WTC11 (cell line): ENCODE measurements around the gene SCFD1. TPM values are rescaled to one million over a fixed set of nuclear protein-coding genes. Genes with fewer than 3 reads are reported as not detected.

Source experiments
- ATAC-seq: fragments of 200-7000 bp; cut with Tn5 transposase; 2 replicates; pipeline ENCODE4 v1.10.0; 2021; ENCODE audit warnings: mild to moderate bottlenecking, moderate library complexity
- CTCF ChIA-PET: fragments of 300-600 bp; sonication (Branson Sonifier 250); formaldehyde crosslinking; loops from one replicate; lab custom pipeline; 2021; ENCODE audit warnings: antibody characterized with exemption; lab: Charles Lee
- POLR2A ChIA-PET: fragments of 350-600 bp; sonication (Branson Sonifier 250); formaldehyde crosslinking; loops from one replicate; lab custom pipeline; 2021; ENCODE audit warnings: antibody characterized with exemption; lab: Charles Lee
- DNase-seq: peaks from one replicate; pipeline ENCODE4 v3.0.0; 2021; ENCODE audit warnings: low spot score
- H3K27ac Mint-ChIP-seq: 2 replicates; pipeline ENCODE4 v1.8.0; 2021; ENCODE audit warnings: mixed read lengths
- H3K27me3 Mint-ChIP-seq: 2 replicates; pipeline ENCODE4 v1.8.0; 2021; ENCODE audit warnings: low read depth, mild to moderate bottlenecking, moderate library complexity, mixed read lengths
- H3K36me3 Mint-ChIP-seq: 2 replicates; pipeline ENCODE4 v1.8.0; 2021; ENCODE audit warnings: mixed read lengths
- H3K4me1 Mint-ChIP-seq: 2 replicates; pipeline ENCODE4 v1.8.0; 2022; ENCODE audit warnings: mixed read lengths
- H3K4me3 Mint-ChIP-seq: 2 replicates; pipeline ENCODE4 v1.8.0; 2021; ENCODE audit warnings: mild to moderate bottlenecking, moderate library complexity, mixed read lengths
- H3K9me3 Mint-ChIP-seq: 2 replicates; pipeline ENCODE4 v1.8.0; 2021; ENCODE audit warnings: mixed read lengths
- ATF6 ChIP-seq: sonication (generic); formaldehyde crosslinking; IDR thresholded peaks from 2 replicates; pipeline ENCODE4 v1.8.1; 2023; ENCODE audit warnings: mild to moderate bottlenecking, missing genetic modification reagents
- CDX4 ChIP-seq: fragments of 250-450 bp; sonication (Bioruptor Pico); IDR thresholded peaks from 2 replicates; pipeline ENCODE4 v1.9.0; 2021; ENCODE audit warnings: moderate library complexity, mild to moderate bottlenecking, inconsistent platforms, borderline replicate concordance
- CTCF ChIP-seq: fragments of 200-600 bp; IDR thresholded peaks from 2 replicates; pipeline ENCODE4 v1.8.0; 2022; ENCODE audit warnings: antibody characterized with exemption
- E2F1 ChIP-seq: sonication (generic); formaldehyde crosslinking; IDR thresholded peaks from 2 replicates; pipeline ENCODE4 v1.8.0; 2022; ENCODE audit warnings: mild to moderate bottlenecking, missing genetic modification reagents
- ERG ChIP-seq: fragments of 250-450 bp; sonication (Bioruptor Pico); IDR thresholded peaks from 2 replicates; pipeline ENCODE4 v1.8.0; 2021; ENCODE audit warnings: mild to moderate bottlenecking
- OVOL2 ChIP-seq: fragments of 250-450 bp; sonication (Bioruptor Pico); IDR thresholded peaks from 2 replicates; pipeline ENCODE4 v1.9.0; 2021; ENCODE audit warnings: mild to moderate bottlenecking, borderline replicate concordance
- PREB ChIP-seq: sonication (generic); formaldehyde crosslinking; IDR thresholded peaks from 2 replicates; pipeline ENCODE4 v1.8.1; 2022; ENCODE audit warnings: mild to moderate bottlenecking, missing genetic modification reagents, moderate library complexity, borderline replicate concordance
- PRRX2 ChIP-seq: fragments of 250-450 bp; sonication (Bioruptor Pico); IDR thresholded peaks from 2 replicates; pipeline ENCODE4 v1.8.0; 2021; ENCODE audit warnings: mild to moderate bottlenecking
- STAT6 ChIP-seq: sonication (generic); formaldehyde crosslinking; conservative IDR thresholded peaks from 2 replicates; pipeline ENCODE4 v1.8.1; 2023; ENCODE audit warnings: mild to moderate bottlenecking, low read depth, missing genetic modification reagents, moderate library complexity
- USF2 ChIP-seq: sonication (generic); formaldehyde crosslinking; IDR thresholded peaks from 2 replicates; pipeline ENCODE4 v1.8.1; 2023; ENCODE audit warnings: mild to moderate bottlenecking, missing genetic modification reagents, moderate library complexity
- ZNF138 ChIP-seq: sonication (generic); formaldehyde crosslinking; conservative IDR thresholded peaks from 2 replicates; pipeline ENCODE4 v1.8.1; 2022; ENCODE audit warnings: mild to moderate bottlenecking, moderate library complexity, missing genetic modification reagents
- ZNF317 ChIP-seq: sonication (generic); formaldehyde crosslinking; IDR thresholded peaks from 2 replicates; pipeline ENCODE4 v1.8.1; 2023; ENCODE audit warnings: low read depth, mild to moderate bottlenecking, moderate library complexity, missing genetic modification reagents, borderline replicate concordance
- ZNF512 ChIP-seq: sonication (generic); formaldehyde crosslinking; IDR thresholded peaks from 2 replicates; pipeline ENCODE4 v1.8.1; 2022; ENCODE audit warnings: missing genetic modification reagents, borderline replicate concordance
- total RNA-seq: library from RNA; stranded (reverse); gene quantifications from 3 replicates; pipeline ENCODE4 v1.2.3, GENCODE V29; 2021

Gene SCFD1
- total RNA-seq, 1 experiment from 2014 or later: 77.5 TPM

- TF ChIP-seq CDX4: no peak
- TF ChIP-seq PRRX2: no peak
- no peak for TF ChIP-seq PREB (CRISPR knock-in tag)
- TF ChIP-seq ZNF138: no peak
Measured at GRCh38 chr14:30657050-30657449, 34.9 kb downstream of the SCFD1 start (continued).

- no peak overlapping the region for H3K27ac Mint-ChIP-seq
- H3K4me1 Mint-ChIP-seq: no peaks in the 10 kb centered on the region
- no peak overlapping the region for H3K4me3 Mint-ChIP-seq
- ChIA-PET CTCF (interaction anchor here (0.6 to 1.2 kb wide), 5 partner anchors 15 to 121 kb away, joined by 3 read pairs; no protein-coding TSS in a partner anchor), POLR2A (interaction anchor here (0.6 kb wide), 1 partner anchor 685 kb away, joined by 9 read pairs; no protein-coding TSS in a partner anchor)
- H3K36me3 Mint-ChIP-seq: peaks cover 24% of the 10 kb centered on the region
- no peak for ATAC-seq
- DNase-seq: no peak
- H3K9me3 Mint-ChIP-seq: no peaks in the 10 kb centered on the region
- no peaks in the 10 kb centered on the region for H3K27me3 Mint-ChIP-seq
- TF ChIP-seq CTCF (peak; percentile 13; the same call in 1 of the 2 replicates), USF2 (CRISPR knock-in tag) (no peak)
Measured at GRCh38 chr14:30657606-30658163, 35.6 kb downstream of the SCFD1 start.

- Mint-ChIP-seq H3K4me3 (no peak overlapping the region), H3K9me3 (no peaks in the 10 kb centered on the region), H3K36me3 (peaks cover 23% of the 10 kb centered on the region), H3K27me3 (no peaks in the 10 kb centered on the region), H3K4me1 (no peaks in the 10 kb centered on the region), H3K27ac (no peak overlapping the region)
- ATAC-seq (no peak), DNase-seq (no peak)
- ChIA-PET POLR2A (no interaction called here), CTCF (interaction anchor here (1.2 kb wide), 1 partner anchor 120 kb away, joined by 3 read pairs; no protein-coding TSS in a partner anchor)
- TF ChIP-seq E2F1 (CRISPR knock-in tag) (no peak), OVOL2 (CRISPR knock-in tag) (no peak), ATF6 (CRISPR knock-in tag) (no peak), ZNF512 (no peak), STAT6 (CRISPR knock-in tag) (no peak), ZNF138 (no peak), ZNF317 (CRISPR knock-in tag) (no peak), ERG (CRISPR knock-in tag) (no peak)
Measured at GRCh38 chr14:30658645-30659044, 36.5 kb downstream of the SCFD1 start.
